Upper lobe of left lung (tissue), 6 donors: ENCODE measurements around the gene SPINT1. TPM values are rescaled to one million over a fixed set of nuclear protein-coding genes. Genes with fewer than 3 reads are reported as not detected.
A peak's percentile ranks its signal among the peaks of the same experiment; 100 is the strongest.
"Not testable (repeated sequence)": the region's sequence is repeated elsewhere in the genome, so short reads cannot be mapped to it uniquely, and the experiment has no call there.

ENCODE experiments used
- ATAC-seq, 2 donors: fragments of 200-7000 bp; cut with Tn5 transposase; one replicate each; pipeline ENCODE4 v1.9.1; 2022; ENCODE audit warnings: mild to moderate bottlenecking in 2 of 2, moderate library complexity in 2 of 2; ENCODE audit not compliant: low FRiP score in 2 of 2
- DNase-seq, 2 donors: peaks; one replicate each; pipeline ENCODE4 v3.0.0-alpha.2; 2019 to 2020
- H3K27ac ChIP-seq, 4 donors: fragments of 200-600 bp; sonication (generic); one replicate each; pipeline ENCODE4 v1.5.1; 2016 to 2019
- H3K27me3 ChIP-seq, 4 donors: fragments of 200-600 bp; sonication (generic); one replicate each; pipeline ENCODE4 v1.5.1; 2017 to 2019
- H3K36me3 ChIP-seq, 4 donors: fragments of 200-600 bp; sonication (generic); one replicate each; pipeline ENCODE4 v1.5.1; 2016 to 2019
- H3K4me1 ChIP-seq, 4 donors: fragments of 200-600 bp; sonication (generic); one replicate each; pipeline ENCODE4 v1.5.1; 2018 to 2019
- H3K4me3 ChIP-seq, 4 donors: fragments of 200-600 bp; sonication (generic); one replicate each; pipeline ENCODE4 v1.5.1; 2017 to 2019; ENCODE audit warnings: mild to moderate bottlenecking in 2 of 4, moderate library complexity in 1 of 4
- H3K9me3 ChIP-seq, 4 donors: fragments of 200-600 bp; sonication (generic); one replicate each; pipeline ENCODE4 v1.5.1; 2018 to 2019
- EP300 ChIP-seq, 4 donors: sonication (generic); formaldehyde crosslinking; IDR thresholded peaks; one replicate each; pipeline ENCODE4 v1.5.1; 2017; ENCODE audit warnings: antibody characterized with exemption in 4 of 4, control low read depth in 2 of 4
- POLR2A ChIP-seq, 4 donors: fragments of 450-650 bp; IDR thresholded peaks; one replicate each; pipeline ENCODE4 v1.5.1; 2016 to 2017; ENCODE audit warnings: antibody characterized with exemption in 4 of 4, mild to moderate bottlenecking in 2 of 4
- POLR2AphosphoS5 ChIP-seq, 2 donors: sonication (generic); formaldehyde crosslinking; IDR thresholded peaks; one replicate each; pipeline ENCODE4 v1.5.1; 2017; ENCODE audit warnings: antibody characterized with exemption in 2 of 2
- WGBS, 2 donors: methylation state at CpG; one replicate each; pipeline ENCODE4 v1.1.5; 2017 to 2018; 5-methylcytosine and 5-hydroxymethylcytosine counted together
- total RNA-seq, 6 donors: library from RNA; depleted of rRNA in 4 of 6; stranded (reverse); fragments of >200 nt in 4 of 6; gene quantifications; one replicate each; pipeline versions ENCODE4 v1.1.0 to v1.2.1, GENCODE V29; 2016 to 2021
- TF ChIP-seq, protein P1 (sequence below), 6 experiments: fragments of 450-650 bp in 4 of 6; fragments of 200-600 bp in 2 of 6; sonication (generic) in 2 of 6; IDR thresholded peaks; one replicate each; pipeline ENCODE4 v1.5.1; 2016 to 2019; ENCODE audit warnings: antibody characterized with exemption in 6 of 6
- donor health status: DM: no; HTN: no; CAD: no; lungs with moderate emphysema.
- donor health status: DM: no; HTN: yes; CAD: no; lungs with severe emphysema.

The SPINT1 gene
- total RNA-seq, 6 donors from 2014 or later: 99.3 to 252 (median 163) TPM

DNA sequence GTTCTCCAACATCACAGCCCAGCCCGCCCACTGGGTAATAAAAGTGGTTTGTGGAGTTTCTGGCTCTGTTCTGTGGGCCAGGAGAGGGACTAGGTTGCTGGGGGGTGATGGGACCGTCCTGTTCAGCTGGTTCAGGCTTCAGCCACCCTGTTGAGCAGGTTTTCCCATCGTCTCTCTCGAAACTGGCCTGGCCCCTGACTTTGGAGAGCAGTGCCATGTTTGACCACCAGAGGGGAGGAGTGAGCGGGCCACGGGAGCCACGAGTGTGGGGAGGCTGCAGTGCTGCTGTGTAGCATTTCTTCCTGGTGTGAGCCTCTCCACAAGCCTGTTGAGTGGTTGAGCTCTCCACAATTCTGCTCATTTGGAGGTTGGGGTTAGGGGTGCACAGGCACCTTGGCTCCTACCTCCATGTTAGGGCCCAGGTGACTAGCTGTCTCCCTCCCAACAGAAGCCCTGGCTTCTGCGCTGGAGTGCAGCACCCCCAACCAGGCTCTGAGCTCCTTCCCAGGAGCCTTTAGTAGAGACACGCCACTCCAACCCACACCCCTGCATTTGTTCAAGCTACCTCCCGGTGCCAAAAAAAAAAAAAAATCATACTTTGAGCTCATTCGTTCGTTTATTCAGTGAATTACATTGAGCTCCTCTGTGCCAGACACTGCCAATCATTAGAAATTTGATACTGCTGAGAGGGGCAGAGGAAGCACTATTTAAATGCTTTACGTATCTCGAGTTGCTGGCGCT lies 13.9 kb downstream of the SPINT1 start:
- Histone ChIP-seq H3K27me3 (no peaks in the 10 kb centered on the region), H3K4me1 (peaks cover 3 to 24% (median 13%) of the 10 kb centered on the region in 4 donors), H3K4me3 (no peak overlapping the region), H3K27ac (peak overlapping the region in 3 of 4 donors; percentile 21 to 42 (median 37)), H3K9me3 (no peaks in the 10 kb centered on the region), H3K36me3 (peaks cover 3 to 36% (median 26%) of the 10 kb centered on the region in 4 donors)
- DNase-seq (peak in 1 of 2 donors; percentile 87), ATAC-seq (peak; percentile 91 to 93)
- TF ChIP-seq EP300 (IDR thresholded peaks at IDR 0.05): no peak
- TF ChIP-seq POLR2AphosphoS5 (IDR thresholded peaks at IDR 0.05): peak in 1 of 2 donors; percentile 61
- TF ChIP-seq POLR2A (IDR thresholded peaks at IDR 0.05): peak in 1 of 4 donors; percentile 29
- TF ChIP-seq, protein P1, sequence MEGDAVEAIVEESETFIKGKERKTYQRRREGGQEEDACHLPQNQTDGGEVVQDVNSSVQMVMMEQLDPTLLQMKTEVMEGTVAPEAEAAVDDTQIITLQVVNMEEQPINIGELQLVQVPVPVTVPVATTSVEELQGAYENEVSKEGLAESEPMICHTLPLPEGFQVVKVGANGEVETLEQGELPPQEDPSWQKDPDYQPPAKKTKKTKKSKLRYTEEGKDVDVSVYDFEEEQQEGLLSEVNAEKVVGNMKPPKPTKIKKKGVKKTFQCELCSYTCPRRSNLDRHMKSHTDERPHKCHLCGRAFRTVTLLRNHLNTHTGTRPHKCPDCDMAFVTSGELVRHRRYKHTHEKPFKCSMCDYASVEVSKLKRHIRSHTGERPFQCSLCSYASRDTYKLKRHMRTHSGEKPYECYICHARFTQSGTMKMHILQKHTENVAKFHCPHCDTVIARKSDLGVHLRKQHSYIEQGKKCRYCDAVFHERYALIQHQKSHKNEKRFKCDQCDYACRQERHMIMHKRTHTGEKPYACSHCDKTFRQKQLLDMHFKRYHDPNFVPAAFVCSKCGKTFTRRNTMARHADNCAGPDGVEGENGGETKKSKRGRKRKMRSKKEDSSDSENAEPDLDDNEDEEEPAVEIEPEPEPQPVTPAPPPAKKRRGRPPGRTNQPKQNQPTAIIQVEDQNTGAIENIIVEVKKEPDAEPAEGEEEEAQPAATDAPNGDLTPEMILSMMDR (IDR thresholded peaks at IDR 0.05): peak; percentile 91 to 98 (median 96)
- 29 to 45% methylated on average over 8 to 15 of the region's 15 CpGs for WGBS, 2 donors

DNA sequence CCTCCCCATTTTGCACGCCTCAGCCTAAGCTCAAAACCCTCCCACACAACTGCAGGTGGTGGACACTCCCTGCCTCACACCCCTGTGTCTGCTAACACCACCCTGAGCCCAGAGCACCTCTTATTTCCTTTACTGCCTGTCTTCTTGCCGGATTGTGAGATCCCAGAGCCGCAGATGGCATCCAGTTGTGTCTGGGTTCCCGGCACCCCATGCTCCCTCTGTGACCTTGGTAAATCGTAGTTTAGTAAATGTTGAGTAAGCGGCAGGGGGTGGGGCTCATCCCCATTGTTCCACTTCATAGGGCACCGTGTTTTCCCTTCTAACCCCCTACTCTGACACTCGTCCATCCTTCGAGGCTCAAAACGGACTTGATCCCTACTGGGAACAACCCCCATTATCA lies 14.9 kb downstream of the SPINT1 start:
- Histone ChIP-seq H3K4me1 (peaks cover 3 to 24% (median 13%) of the 10 kb centered on the region in 4 donors), H3K9me3 (no peaks in the 10 kb centered on the region), H3K4me3 (no peak overlapping the region), H3K27me3 (no peaks in the 10 kb centered on the region), H3K36me3 (peaks cover 3 to 29% (median 21%) of the 10 kb centered on the region in 4 donors), H3K27ac (no peak overlapping the region)
- ATAC-seq (no peak), DNase-seq (no peak)
- 71 to 78% methylated on average over 10 of the region's 10 CpGs for WGBS, 2 donors
- TF ChIP-seq, protein P1 (IDR thresholded peaks at IDR 0.05): no peak
- no peak for TF ChIP-seq POLR2A (IDR thresholded peaks at IDR 0.05)
- TF ChIP-seq EP300 (IDR thresholded peaks at IDR 0.05): no peak
- no peak for TF ChIP-seq POLR2AphosphoS5 (IDR thresholded peaks at IDR 0.05)

DNA sequence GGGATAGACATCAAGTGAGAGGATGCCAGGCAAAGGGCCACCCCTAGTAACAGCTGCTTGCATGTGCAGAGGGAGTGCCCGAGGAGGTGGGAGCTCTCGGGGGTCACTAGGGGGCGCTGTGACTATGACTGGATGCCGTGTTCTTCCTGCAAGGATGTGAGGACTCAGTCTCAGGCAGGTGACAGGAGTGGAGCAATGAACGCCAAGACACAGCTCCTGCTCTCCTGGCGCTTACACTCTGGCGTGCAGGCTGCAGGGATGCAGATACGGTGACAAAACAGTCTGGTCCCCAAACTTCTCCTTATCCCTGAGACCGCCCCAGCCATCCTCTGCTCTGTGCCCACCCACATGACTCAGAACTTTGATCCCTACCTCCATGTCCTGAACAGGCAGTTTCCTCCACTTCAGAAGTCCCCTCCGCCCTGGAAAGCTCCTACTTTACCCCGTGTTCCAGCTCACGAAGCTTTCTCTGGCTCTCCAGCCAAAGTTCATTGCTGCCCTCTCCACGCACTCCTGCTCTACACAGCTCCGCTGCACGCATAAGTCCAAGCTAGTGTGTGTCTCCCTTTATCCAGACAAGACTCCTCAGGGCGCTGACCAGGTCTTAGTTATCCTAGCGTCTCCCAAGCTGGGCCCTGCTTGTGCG lies 15.5 kb downstream of the SPINT1 start:
- DNase-seq: peak in 1 of 2 donors; percentile 87
- Histone ChIP-seq H3K27me3 (no peaks in the 10 kb centered on the region), H3K4me1 (peaks cover 3 to 24% (median 13%) of the 10 kb centered on the region in 4 donors), H3K27ac (no peak overlapping the region), H3K4me3 (no peak overlapping the region), H3K36me3 (peaks cover 3 to 24% (median 15%) of the 10 kb centered on the region in 4 donors), H3K9me3 (no peaks in the 10 kb centered on the region)
- WGBS, 2 donors: 47 to 48% methylated on average over 15 to 18 of the region's 18 CpGs
- peak; percentile 73 to 81 for ATAC-seq
- TF ChIP-seq POLR2A (IDR thresholded peaks at IDR 0.05) (no peak), POLR2AphosphoS5 (IDR thresholded peaks at IDR 0.05) (no peak), EP300 (IDR thresholded peaks at IDR 0.05) (no peak)
- TF ChIP-seq, protein P1 (IDR thresholded peaks at IDR 0.05): peak; percentile 65 to 82 (median 74)

DNA sequence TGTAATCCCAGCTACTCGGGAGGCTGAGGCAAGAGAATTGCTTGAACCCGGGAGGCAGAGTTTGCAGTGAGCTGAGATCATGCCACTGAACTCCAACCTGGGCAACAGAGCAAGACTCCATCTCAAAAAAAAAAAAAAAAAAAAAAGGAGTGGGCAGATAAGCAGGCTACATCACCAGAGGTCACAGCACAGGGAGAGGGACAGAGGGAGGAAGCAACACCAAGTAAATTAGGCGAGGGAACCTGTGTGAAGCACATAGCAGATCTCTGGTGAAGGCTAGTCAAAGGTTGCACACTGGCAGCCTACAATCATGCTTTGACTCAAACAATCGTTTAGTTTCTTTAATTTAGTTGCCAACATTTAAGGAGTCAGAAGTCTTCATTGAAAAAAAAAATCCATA lies 17.3 kb downstream of the SPINT1 start:
- H3K9me3 ChIP-seq, H3K36me3 ChIP-seq, ATAC-seq, H3K4me3 ChIP-seq, H3K27me3 ChIP-seq, H3K27ac ChIP-seq, DNase-seq: not testable (repeated sequence)
- WGBS, 2 donors: 72 to 80% methylated on average over 4 of the region's 4 CpGs
- H3K4me1 ChIP-seq: peaks cover 3 to 24% (median 13%) of the 10 kb centered on the region in 4 donors

GRCh38 chr15:40863660-40864270 lies 19.9 kb downstream of the SPINT1 start:
- Histone ChIP-seq H3K36me3 (no peaks in the 10 kb centered on the region), H3K27me3 (no peaks in the 10 kb centered on the region), H3K9me3 (no peaks in the 10 kb centered on the region), H3K4me1 (peaks cover 0 to 9% (median 0%) of the 10 kb centered on the region in 4 donors), H3K27ac (no peak overlapping the region), H3K4me3 (no peak overlapping the region)
- no peak for ATAC-seq
- DNase-seq: no peak
- TF ChIP-seq, protein P1 (IDR thresholded peaks at IDR 0.05): no peak
- TF ChIP-seq EP300 (IDR thresholded peaks at IDR 0.05) (no peak), POLR2A (IDR thresholded peaks at IDR 0.05) (no peak), POLR2AphosphoS5 (IDR thresholded peaks at IDR 0.05) (no peak)
- WGBS, 2 donors: 57 to 71% methylated on average over 3 to 4 of the region's 4 CpGs
